HG02870 (cell line): ENCODE results near the gene CHEK1.
"Not testable (repeated sequence)": the region's sequence is repeated elsewhere in the genome, so short reads cannot be mapped to it uniquely, and the experiment has no call there.

Source experiments
- ATAC-seq: cut with Tn5 transposase; IDR thresholded peaks from one replicate; pipeline ENCODE4 v1.9.1; 2021; ENCODE audit warnings: mild to moderate bottlenecking, moderate library complexity; ENCODE audit not compliant: unreplicated experiment

Gene CHEK1

DNA sequence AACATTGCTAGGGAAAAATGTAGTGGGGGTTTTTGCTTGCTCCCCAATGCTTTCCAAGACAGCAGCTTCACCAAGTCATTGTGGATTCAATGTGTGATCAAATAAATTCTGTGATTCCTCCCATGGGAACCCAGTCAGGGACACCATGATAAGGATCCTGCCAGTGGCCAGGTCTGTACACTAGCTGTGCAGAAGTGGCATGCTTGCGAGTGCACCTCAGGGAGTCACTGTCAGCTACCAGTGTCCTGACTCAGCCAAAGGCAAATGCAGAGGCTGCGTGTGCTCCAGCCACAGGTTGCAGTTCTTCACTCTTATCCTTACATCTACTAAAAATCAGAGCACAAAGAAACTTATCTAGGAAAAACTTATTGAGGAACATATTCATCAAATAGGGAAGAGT, 65.0 kb downstream of the CHEK1 start:
- ATAC-seq: no peak

DNA sequence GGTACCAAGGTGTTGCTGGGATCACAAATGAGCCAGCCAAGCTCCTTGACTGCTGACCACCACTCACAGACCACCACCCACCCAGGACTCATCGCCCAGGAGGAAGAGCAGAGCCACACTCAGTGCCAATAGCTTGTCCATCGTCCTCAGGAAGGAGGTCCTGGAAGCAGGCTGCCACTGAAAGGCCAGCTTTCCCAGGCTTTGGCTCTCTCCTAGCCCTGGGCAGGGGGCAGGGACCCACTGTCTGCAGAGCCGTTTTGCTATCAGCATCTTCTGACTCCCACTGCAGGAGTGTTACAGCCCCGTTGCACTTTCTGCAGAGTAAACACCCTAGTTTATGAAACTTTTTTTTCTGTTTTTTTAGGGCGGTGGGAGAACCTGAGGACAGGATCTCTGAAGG, 67.9 kb downstream of the CHEK1 start:
- ATAC-seq: no peak

DNA sequence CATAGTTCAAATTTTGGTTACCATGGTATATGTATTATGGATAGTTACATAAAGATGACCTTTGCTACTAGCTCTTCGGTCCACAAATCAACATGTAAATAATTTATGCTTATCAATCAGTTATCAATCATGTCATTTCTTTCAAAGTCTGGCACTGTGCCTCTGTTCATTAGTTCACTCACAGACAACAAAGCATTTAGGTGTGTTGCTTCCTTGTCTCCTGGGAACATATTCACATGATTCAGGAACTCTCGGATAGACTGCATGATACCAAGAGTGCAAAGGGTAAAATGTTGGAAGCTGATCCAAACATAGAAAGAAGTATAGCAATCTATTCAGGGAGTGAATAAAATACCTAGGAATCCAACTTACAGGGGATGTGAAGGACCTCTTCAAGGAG, 70.0 kb downstream of the CHEK1 start:
- no peak for ATAC-seq

DNA sequence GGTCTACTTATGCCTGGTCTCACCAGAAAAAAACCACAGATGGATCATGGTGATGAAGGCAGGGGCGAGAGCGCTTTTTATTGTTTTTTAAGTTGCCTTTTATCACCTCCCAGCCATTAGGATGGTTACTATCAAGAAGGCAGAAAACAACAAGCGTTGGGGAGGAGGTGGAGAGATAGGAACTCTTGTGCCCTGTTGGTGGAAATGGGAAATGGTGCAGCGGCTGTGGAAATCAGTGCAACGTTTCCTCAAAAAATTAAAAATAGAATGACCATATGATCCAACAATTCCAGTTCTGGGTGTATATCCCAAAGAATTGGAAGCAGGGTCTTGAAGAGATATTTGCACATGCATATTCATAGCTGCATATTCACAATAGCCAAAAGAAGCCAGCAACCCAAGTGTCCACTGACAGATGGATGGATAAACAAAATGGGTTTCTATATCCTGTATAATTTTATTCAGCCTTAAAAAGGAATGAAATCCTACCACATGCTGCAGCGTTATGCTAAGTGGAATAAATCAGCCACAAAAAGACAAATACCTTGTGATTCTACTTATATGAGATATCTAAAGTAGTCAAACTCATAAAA, 76.2 kb downstream of the CHEK1 start:
- no peak for ATAC-seq

DNA sequence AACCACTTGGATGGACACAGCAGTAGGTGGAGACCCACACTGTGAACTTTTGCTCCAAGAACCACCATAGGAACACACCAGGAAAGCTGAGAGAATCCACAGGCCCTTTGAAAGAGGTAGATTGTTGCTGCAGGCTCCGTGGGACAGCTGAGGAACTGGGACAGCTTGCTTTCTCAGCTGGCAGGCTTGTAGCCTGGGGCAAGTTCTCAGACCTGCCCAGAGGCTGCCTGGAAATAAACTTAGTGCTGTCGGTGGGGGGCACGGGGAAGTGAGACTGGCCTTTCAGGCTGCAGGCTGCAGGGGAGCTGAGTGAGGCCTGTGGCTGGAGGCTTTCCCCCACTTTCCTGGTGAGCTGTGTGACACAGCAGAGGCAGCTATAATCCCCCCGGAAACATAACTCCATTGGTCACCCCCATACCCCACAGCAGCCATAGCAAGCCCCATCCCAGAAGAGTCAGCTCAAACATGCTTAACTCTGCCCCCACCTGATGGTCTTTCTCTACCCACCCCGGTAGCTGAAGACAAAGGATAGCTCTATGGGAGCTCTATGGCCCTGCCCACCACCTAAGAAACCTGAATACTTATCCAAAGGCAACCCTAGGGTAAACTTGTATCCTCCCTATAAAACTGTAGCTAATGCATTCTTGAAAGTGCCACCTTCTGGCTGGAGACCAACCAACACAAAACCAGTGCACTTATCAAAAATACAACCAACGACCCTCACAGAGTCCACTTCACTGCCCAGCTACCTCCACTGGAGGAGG, 77.1 kb downstream of the CHEK1 start:
- ATAC-seq: no peak

DNA sequence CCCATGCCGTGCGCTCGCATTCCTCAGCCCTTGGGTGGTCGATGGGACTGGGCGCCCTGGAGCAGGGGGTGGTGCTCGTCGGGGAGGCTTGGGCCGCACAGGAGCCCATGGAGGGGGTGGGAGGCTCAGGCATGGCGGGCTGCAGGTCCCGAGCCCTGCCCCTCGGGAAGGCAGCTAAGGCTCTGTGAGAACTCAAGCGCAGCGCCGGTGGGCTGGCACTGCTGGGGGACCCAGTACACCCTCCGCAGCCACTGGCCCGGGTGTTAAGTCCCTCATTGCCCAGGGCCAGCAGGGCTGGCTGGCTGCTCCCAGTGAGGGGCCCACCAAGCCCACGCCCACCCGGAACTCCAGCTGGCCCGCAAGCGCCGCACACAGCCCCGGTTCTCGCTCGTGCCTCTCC, 79.7 kb downstream of the CHEK1 start:
- ATAC-seq: not testable (repeated sequence)

DNA sequence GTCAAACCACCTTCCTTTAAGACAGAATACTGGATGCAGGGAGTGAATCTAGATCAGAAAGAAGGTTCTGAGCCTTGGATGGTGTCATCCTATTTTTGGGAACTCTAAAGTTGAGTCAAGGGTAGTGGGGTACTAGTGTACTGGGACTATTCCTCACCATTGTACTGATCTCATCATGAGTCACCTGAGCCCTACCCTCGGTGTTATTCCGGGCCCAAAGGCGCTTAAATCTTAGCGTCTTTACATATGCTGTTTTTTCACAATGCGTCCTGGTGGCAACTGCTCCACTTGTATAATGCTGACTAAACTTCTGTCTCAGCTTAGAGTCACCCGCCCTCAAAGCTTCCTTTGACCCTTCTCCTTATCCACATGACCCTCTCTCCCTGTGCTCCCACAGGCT, 95.8 kb downstream of the CHEK1 start:
- ATAC-seq: no peak

DNA sequence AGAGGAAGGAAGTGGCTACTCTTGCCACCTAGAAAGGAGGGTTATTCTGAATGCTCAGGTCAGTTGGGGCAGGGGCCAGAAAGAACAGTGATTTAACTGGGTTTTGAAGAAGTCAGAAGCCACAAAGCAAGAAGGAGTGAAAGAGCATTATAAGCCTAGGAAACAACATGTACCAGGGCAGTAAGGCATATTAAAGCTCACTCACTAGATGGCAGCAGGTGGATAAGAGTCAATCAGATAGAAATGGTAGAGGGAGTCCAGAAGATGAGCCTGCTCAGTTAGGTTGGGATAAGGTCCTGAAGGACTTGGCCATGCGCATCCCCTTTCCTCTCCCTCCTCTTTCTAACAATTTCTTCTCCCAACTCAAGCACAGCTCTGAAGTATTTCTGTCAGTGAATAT, 99.2 kb downstream of the CHEK1 start:
- ATAC-seq: no peak
